AG10803 (cell line): ENCODE results near the gene SAG.

Source experiments
- DNase-seq: peaks from one replicate; pipeline ENCODE4 v3.0.0; 2010; ENCODE audit warnings: low read depth
- H3K4me3 ChIP-seq: 2 replicates; pipeline ENCODE4 v1.5.1; 2011; ENCODE audit warnings: mild to moderate bottlenecking, low read length, control low read depth
- TF ChIP-seq, protein P1 (sequence below): conservative IDR thresholded peaks from 2 replicates; pipeline ENCODE4 v1.5.1; 2011; ENCODE audit warnings: mild to moderate bottlenecking, low read length, control low read depth, inconsistent platforms

Gene SAG

GRCh38 chr2:233384015-233384414 lies 76.4 kb downstream of the SAG start:
- DNase-seq = no peak
- no peak overlapping the region for H3K4me3 ChIP-seq
- TF ChIP-seq, protein P1, sequence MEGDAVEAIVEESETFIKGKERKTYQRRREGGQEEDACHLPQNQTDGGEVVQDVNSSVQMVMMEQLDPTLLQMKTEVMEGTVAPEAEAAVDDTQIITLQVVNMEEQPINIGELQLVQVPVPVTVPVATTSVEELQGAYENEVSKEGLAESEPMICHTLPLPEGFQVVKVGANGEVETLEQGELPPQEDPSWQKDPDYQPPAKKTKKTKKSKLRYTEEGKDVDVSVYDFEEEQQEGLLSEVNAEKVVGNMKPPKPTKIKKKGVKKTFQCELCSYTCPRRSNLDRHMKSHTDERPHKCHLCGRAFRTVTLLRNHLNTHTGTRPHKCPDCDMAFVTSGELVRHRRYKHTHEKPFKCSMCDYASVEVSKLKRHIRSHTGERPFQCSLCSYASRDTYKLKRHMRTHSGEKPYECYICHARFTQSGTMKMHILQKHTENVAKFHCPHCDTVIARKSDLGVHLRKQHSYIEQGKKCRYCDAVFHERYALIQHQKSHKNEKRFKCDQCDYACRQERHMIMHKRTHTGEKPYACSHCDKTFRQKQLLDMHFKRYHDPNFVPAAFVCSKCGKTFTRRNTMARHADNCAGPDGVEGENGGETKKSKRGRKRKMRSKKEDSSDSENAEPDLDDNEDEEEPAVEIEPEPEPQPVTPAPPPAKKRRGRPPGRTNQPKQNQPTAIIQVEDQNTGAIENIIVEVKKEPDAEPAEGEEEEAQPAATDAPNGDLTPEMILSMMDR = no peak

GRCh38 chr2:233384811-233385488 lies 77.3 kb downstream of the SAG start:
- TF ChIP-seq, protein P1 = no peak
- H3K4me3 ChIP-seq = no peak overlapping the region
- DNase-seq = no peak

DNA sequence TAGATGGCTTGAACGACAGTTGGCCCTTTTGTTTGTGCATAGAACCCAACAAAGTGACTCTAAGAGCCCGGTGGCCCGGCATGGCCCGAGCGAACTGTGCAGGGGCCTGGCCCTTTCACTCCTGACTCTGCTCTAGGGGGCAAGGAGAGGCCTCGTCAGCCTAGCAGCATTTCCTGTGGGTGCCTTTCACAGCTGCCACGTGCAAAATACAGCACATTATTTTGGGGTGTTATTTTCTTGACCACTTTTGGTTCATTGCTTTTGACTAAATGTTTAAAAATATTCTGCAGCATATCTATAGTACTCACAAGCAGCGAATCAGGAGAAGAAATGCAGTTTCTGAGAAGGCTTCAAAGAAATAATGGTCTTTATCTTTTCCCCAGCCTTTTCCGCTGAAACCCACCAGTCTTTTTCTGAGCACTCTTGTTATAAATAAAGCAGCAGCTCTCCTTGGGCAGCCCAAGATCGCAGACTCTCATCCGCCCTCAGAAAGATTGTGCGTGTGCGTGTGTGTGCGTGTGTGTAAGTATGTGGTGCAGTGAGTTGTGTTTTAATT lies 78.0 kb downstream of the SAG start:
- TF ChIP-seq, protein P1 = no peak
- H3K4me3 ChIP-seq = no peak overlapping the region
- no peak for DNase-seq

- H3K4me3 ChIP-seq = no peak overlapping the region
- peak; percentile 30 for DNase-seq
- TF ChIP-seq, protein P1 = no peak
These were observed 78.9 kb downstream of the SAG start for GRCh38 chr2:233386382-233387041.

GRCh38 chr2:233387225-233387624 lies 79.6 kb downstream of the SAG start:
- DNase-seq = no peak
- TF ChIP-seq, protein P1 = no peak

DNA sequence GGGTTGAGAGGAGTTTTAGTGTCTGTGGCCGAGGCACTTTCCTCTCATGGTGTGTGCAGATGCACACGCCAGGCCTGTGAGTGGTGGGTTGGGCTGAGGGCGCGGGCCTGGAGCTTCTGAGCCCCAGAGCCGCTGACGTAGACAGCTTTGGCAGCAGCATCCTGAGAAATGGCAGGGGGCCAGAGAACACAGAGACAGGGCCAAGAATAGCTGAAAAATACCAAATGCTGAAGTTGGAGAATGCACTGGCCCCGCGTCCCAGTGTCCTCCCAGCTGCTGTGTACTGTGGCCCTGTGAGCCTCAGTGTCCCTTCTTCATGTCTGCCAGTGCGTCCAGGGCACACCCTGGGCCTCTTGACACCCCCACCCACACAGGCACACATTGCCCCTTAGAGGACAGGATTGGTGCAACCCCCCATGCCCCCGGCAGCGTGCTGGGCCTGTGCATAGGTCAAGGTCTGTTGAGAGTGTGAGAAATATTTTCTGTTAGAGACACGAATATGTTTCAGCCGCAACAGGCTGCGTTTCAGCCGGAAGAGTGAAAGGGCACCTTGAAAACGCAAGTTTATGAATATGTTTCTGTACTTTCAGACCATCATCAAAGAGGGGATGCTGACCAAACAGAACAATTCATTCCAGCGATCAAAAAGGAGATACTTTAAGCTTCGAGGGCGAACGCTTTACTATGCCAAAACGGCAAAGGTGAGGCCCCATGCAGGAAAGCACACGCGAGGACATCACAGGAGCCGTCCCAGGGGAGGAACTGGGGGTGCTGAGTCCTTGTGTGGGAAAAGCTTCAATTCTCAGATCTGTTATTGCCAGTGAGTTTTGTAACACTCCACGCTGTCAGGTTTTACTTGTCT lies 80.3 kb downstream of the SAG start:
- TF ChIP-seq, protein P1 = no peak
- DNase-seq = peak; percentile 88
- no peak overlapping the region for H3K4me3 ChIP-seq

More at GRCh38 chr2:233387225-233387624, 79.6 kb downstream of the SAG start:
- no peak overlapping the region for H3K4me3 ChIP-seq
